B cell (primary cell): ENCODE results near the gene HSD17B2.

Experiments
- CTCF ChIP-seq: fragments of 200-600 bp; IDR thresholded peaks from one replicate; pipeline ENCODE4 v1.8.0; 2022; ENCODE audit warnings: antibody characterized with exemption, mild to moderate bottlenecking
- EZH2 ChIP-seq: IDR thresholded peaks from 2 replicates; pipeline ENCODE4 v1.6.1; 2012; ENCODE audit warnings: borderline replicate concordance, low read depth, mild to moderate bottlenecking, moderate library complexity, low read length; ENCODE audit not compliant: insufficient read depth, poor library complexity, severe bottlenecking

- TF ChIP-seq CTCF (no peak), EZH2 (no peak)
These were observed 100.8 kb downstream of the HSD17B2 start for GRCh38 chr16:82135844-82136243.
